Measurements from ENCODE around the gene SLC1A3. TPM values are rescaled to one million over a fixed set of nuclear protein-coding genes. Genes with fewer than 3 reads are reported as not detected.
"Not testable (repeated sequence)": the region's sequence is repeated elsewhere in the genome, so short reads cannot be mapped to it uniquely, and the experiment has no call there.

The SLC1A3 gene
- total RNA-seq, 6 donors from 2014 or later, result 22.4 to 235 (median 42.0) TPM

- TF ChIP-seq CTCF (IDR thresholded peaks at IDR 0.05) (no peak), EP300 (IDR thresholded peaks at IDR 0.05) (no peak), POLR2A (IDR thresholded peaks at IDR 0.05) (no peak), POLR2AphosphoS5 (IDR thresholded peaks at IDR 0.05) (no peak)
- no peaks in the 10 kb centered on the region for H3K36me3 ChIP-seq
- no peak for ATAC-seq (ENCODE audit: low FRiP score in 2 of 2)
These were observed 35.0 kb downstream of the SLC1A3 start for GRCh38 chr5:36641431-36641830.

GRCh38 chr5:36642089-36642488, 35.7 kb downstream of the SLC1A3 start:
- no peak overlapping the region for H3K4me3 ChIP-seq
- no peak overlapping the region for H3K27ac ChIP-seq
- H3K27me3 ChIP-seq, result no peaks in the 10 kb centered on the region
- no peak for ATAC-seq (ENCODE audit: low FRiP score in 2 of 2)
- no peaks in the 10 kb centered on the region for H3K9me3 ChIP-seq
- peak in 1 of 4 donors; percentile 26 for TF ChIP-seq EP300 (IDR thresholded peaks at IDR 0.05)
- TF ChIP-seq POLR2AphosphoS5 (IDR thresholded peaks at IDR 0.05), result no peak
- DNase-seq, result no peak
- 48% methylated on average over 4 of the region's 4 CpGs for WGBS, 2 donors
- H3K4me1 ChIP-seq, result peaks cover 0 to 5% (median 3%) of the 10 kb centered on the region in 4 donors
- H3K36me3 ChIP-seq, result no peaks in the 10 kb centered on the region

More at GRCh38 chr5:36641431-36641830, 35.0 kb downstream of the SLC1A3 start:
- H3K9me3 ChIP-seq, result no peaks in the 10 kb centered on the region
- H3K27me3 ChIP-seq, result no peaks in the 10 kb centered on the region
- no peak overlapping the region for H3K4me3 ChIP-seq
- DNase-seq, result no peak
- peaks cover 0 to under 1% (median 0%) of the 10 kb centered on the region in 4 donors for H3K4me1 ChIP-seq
- H3K27ac ChIP-seq, result no peak overlapping the region

- Histone ChIP-seq H3K36me3 (no peaks in the 10 kb centered on the region), H3K27me3 (no peaks in the 10 kb centered on the region), H3K4me3 (no peak overlapping the region), H3K27ac (no peak overlapping the region), H3K9me3 (no peaks in the 10 kb centered on the region), H3K4me1 (peaks cover 0 to 12% (median 5%) of the 10 kb centered on the region in 4 donors)
- TF ChIP-seq CTCF (IDR thresholded peaks at IDR 0.05) (no peak), POLR2A (IDR thresholded peaks at IDR 0.05) (no peak), POLR2AphosphoS5 (IDR thresholded peaks at IDR 0.05) (no peak), EP300 (IDR thresholded peaks at IDR 0.05) (no peak)
- DNase-seq (no peak), ATAC-seq (ENCODE audit: low FRiP score in 2 of 2) (no peak)
- WGBS, 2 donors, result 82 to 93% methylated on average over 1 of the region's 1 CpG
These were observed 36.8 kb downstream of the SLC1A3 start for GRCh38 chr5:36643162-36643561.

- 81 to 87% methylated on average over 5 of the region's 5 CpGs for WGBS, 2 donors
- not testable (repeated sequence) for H3K27ac ChIP-seq; H3K4me3 ChIP-seq; ATAC-seq (ENCODE audit: low FRiP score in 2 of 2); H3K36me3 ChIP-seq; H3K27me3 ChIP-seq; DNase-seq; H3K9me3 ChIP-seq
- H3K4me1 ChIP-seq, result peaks cover 0 to 12% (median 5%) of the 10 kb centered on the region in 4 donors
These were observed 37.4 kb downstream of the SLC1A3 start for GRCh38 chr5:36643841-36644240.

- Histone ChIP-seq H3K27me3 (no peaks in the 10 kb centered on the region), H3K27ac (no peak overlapping the region), H3K4me1 (peaks cover 0 to 12% (median 5%) of the 10 kb centered on the region in 4 donors), H3K9me3 (no peaks in the 10 kb centered on the region), H3K4me3 (no peak overlapping the region), H3K36me3 (no peaks in the 10 kb centered on the region)
- 79 to 91% methylated on average over 3 of the region's 3 CpGs for WGBS, 2 donors
- TF ChIP-seq POLR2AphosphoS5 (IDR thresholded peaks at IDR 0.05) (no peak), POLR2A (IDR thresholded peaks at IDR 0.05) (no peak), CTCF (IDR thresholded peaks at IDR 0.05) (no peak), EP300 (IDR thresholded peaks at IDR 0.05) (no peak)
- DNase-seq (no peak), ATAC-seq (ENCODE audit: low FRiP score in 2 of 2) (no peak)
These were observed 38.3 kb downstream of the SLC1A3 start for GRCh38 chr5:36644727-36645126.

GRCh38 chr5:36646100-36646499, 39.7 kb downstream of the SLC1A3 start:
- DNase-seq (no peak), ATAC-seq (ENCODE audit: low FRiP score in 2 of 2) (no peak)
- Histone ChIP-seq H3K36me3 (no peaks in the 10 kb centered on the region), H3K27ac (no peak overlapping the region), H3K27me3 (no peaks in the 10 kb centered on the region), H3K4me1 (peaks cover 0 to 12% (median 5%) of the 10 kb centered on the region in 4 donors), H3K9me3 (no peaks in the 10 kb centered on the region), H3K4me3 (no peak overlapping the region)
- TF ChIP-seq POLR2AphosphoS5 (IDR thresholded peaks at IDR 0.05) (no peak), CTCF (IDR thresholded peaks at IDR 0.05) (no peak), POLR2A (IDR thresholded peaks at IDR 0.05) (no peak), EP300 (IDR thresholded peaks at IDR 0.05) (no peak)
- 75 to 84% methylated on average over 3 of the region's 3 CpGs for WGBS, 2 donors
